Measurements from ENCODE around the gene PCDH9. TPM values are rescaled to one million over a fixed set of nuclear protein-coding genes. Genes with fewer than 3 reads are reported as not detected.

The PCDH9 gene
- total and polyA plus RNA-seq, 2 of the 4 experiments (the other 2 are of a cell fraction) = 2.2 to 10.2 TPM

DNA sequence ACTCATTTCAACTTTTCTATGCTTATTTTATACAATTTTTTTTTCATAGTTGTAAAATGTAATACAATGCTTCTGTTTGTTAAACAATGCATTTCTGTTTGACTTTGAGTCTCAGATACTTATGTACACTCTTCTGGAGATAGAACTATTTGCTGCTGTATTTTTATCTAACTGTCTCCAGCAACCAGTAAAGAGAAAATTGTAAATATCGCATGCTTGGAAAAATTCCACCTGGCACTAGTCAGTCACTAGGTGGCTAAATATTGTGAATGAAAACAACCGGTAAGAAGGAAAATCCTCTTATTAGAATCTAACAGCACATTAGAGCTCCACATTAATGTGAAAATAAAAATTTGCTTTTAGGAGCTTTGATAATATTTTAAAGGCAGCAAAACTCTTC lies 876.5 kb downstream of the PCDH9 start:
- intact Hi-C loops (cut with micrococcal nuclease) (no loop called here), dilution Hi-C loops (cut with HindIII; ENCODE audit: low sequenced_read_pairs, unreplicated experiment) (no loop called here), in situ Hi-C loops (cut with MboI; ENCODE audit: low sequenced_read_pairs) (no loop called here)
- ChIA-PET POLR2A (ENCODE audit: unreplicated experiment) (no interaction called here), CTCF (no interaction called here)
- Histone ChIP-seq H3K36me3 (ENCODE audit: control insufficient read depth, insufficient read depth, low read length) (no peaks in the 10 kb centered on the region), H3K9me1 (ENCODE audit: insufficient read depth, low read length) (no peaks in the 10 kb centered on the region), H4K5ac (ENCODE audit: low read depth, low read length) (no peak overlapping the region), H2BK15ac (ENCODE audit: low read depth, low read length) (no peak overlapping the region), H4K8ac (ENCODE audit: low read depth in 2 of 2, low read length in 2 of 2) (no peak overlapping the region), H2AK5ac (ENCODE audit: low read depth, low read length) (no peak overlapping the region), H3K4me1 (ENCODE audit: control insufficient read depth, insufficient read depth, low read length) (no peaks in the 10 kb centered on the region), H2BK120ac (ENCODE audit: low read depth, low read length) (no peak overlapping the region), H2AFZ (replicated peaks; ENCODE audit: low read length, poor library complexity) (no peak overlapping the region), H2BK20ac (ENCODE audit: low read depth, low read length) (no peak overlapping the region), H3K14ac (replicated peaks; ENCODE audit: low read depth, low read length) (no peak overlapping the region), H4K20me1 (ENCODE audit: insufficient read depth, low read length) (no peaks in the 10 kb centered on the region), H3K27me3 (ENCODE audit: control insufficient read depth, insufficient read depth, low read length) (no peaks in the 10 kb centered on the region), H4K91ac (ENCODE audit: insufficient read depth, low read depth, low read length) (no peak overlapping the region), H3K27ac (ENCODE audit: insufficient read depth, low read length) (no peak overlapping the region), H3K56ac (ENCODE audit: extremely low read depth, insufficient read depth, low read length) (no peak overlapping the region), H3K4me2 (ENCODE audit: low read depth, low read length) (no peak overlapping the region), H3K9me3 (ENCODE audit: control insufficient read depth, insufficient read depth, low read length) (no peaks in the 10 kb centered on the region), H3K79me1 (ENCODE audit: low read depth in 1 of 2, low read length in 2 of 2) (no peaks in the 10 kb centered on the region), H3K18ac (ENCODE audit: low read depth, low read length) (no peak overlapping the region), H3K4ac (ENCODE audit: low read depth, low read length) (no peak overlapping the region), H3K4me3 (ENCODE audit: insufficient read depth, low read depth, low read length) (no peak overlapping the region), H2AK9ac (replicated peaks; ENCODE audit: low read depth, low read length, poor library complexity) (no peak overlapping the region), H2BK5ac (ENCODE audit: low read depth, low read length, poor library complexity, severe bottlenecking) (no peak overlapping the region), H3K23ac (ENCODE audit: low read depth, low read length) (no peak overlapping the region), H3K9ac (ENCODE audit: low read depth, low read length) (no peak overlapping the region)
- no CpG with 5 or more reads among the region's 2 CpGs for WGBS, 2 experiments (ENCODE audit: extremely low coverage in 2 of 2, insufficient read length in 1 of 2)
- ATAC-seq (ENCODE audit: low read depth) = no peak
- TF ChIP-seq RCOR1 (IDR thresholded peaks at IDR 0.05; ENCODE audit: insufficient replicate concordance, low read length) (no peak), ELK1 (IDR thresholded peaks at IDR 0.05; ENCODE audit: borderline replicate concordance, low read depth, low read length) (no peak), SMC3 (IDR thresholded peaks at IDR 0.05; ENCODE audit: low read depth, low read length) (no peak), RFX5 (IDR thresholded peaks at IDR 0.05; ENCODE audit: low read depth, low read length) (no peak), NFE2L2 (IDR thresholded peaks at IDR 0.05; ENCODE audit: low read depth, low read length) (no peak), MAZ (IDR thresholded peaks at IDR 0.05; ENCODE audit: borderline replicate concordance, low read depth, low read length) (no peak), BHLHE40 (IDR thresholded peaks at IDR 0.05; ENCODE audit: low read depth, low read length) (no peak), RAD21 (IDR thresholded peaks at IDR 0.05; ENCODE audit: low read length) (no peak), POLR2A (IDR thresholded peaks at IDR 0.05; ENCODE audit: low read depth, low read length) (no peak), MXI1 (IDR thresholded peaks at IDR 0.05; ENCODE audit: borderline replicate concordance, low read depth, low read length) (no peak)
- TF ChIP-seq, protein P1, sequence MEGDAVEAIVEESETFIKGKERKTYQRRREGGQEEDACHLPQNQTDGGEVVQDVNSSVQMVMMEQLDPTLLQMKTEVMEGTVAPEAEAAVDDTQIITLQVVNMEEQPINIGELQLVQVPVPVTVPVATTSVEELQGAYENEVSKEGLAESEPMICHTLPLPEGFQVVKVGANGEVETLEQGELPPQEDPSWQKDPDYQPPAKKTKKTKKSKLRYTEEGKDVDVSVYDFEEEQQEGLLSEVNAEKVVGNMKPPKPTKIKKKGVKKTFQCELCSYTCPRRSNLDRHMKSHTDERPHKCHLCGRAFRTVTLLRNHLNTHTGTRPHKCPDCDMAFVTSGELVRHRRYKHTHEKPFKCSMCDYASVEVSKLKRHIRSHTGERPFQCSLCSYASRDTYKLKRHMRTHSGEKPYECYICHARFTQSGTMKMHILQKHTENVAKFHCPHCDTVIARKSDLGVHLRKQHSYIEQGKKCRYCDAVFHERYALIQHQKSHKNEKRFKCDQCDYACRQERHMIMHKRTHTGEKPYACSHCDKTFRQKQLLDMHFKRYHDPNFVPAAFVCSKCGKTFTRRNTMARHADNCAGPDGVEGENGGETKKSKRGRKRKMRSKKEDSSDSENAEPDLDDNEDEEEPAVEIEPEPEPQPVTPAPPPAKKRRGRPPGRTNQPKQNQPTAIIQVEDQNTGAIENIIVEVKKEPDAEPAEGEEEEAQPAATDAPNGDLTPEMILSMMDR (conservative IDR thresholded peaks at IDR 0.05; ENCODE audit: low read depth, low read length) = no peak
- TF ChIP-seq, protein P2, sequence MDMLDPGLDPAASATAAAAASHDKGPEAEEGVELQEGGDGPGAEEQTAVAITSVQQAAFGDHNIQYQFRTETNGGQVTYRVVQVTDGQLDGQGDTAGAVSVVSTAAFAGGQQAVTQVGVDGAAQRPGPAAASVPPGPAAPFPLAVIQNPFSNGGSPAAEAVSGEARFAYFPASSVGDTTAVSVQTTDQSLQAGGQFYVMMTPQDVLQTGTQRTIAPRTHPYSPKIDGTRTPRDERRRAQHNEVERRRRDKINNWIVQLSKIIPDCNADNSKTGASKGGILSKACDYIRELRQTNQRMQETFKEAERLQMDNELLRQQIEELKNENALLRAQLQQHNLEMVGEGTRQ (IDR thresholded peaks at IDR 0.05; ENCODE audit: low read depth, low read length) = no peak
- no TSS peak for BruUV-seq (replicated peaks)
- no peak for DNase-seq

Data from IMR-90 (cell line).